HG03066 (cell line): ENCODE data around the gene UBA1.

ENCODE experiments used
- ATAC-seq: cut with Tn5 transposase; IDR thresholded peaks from one replicate; pipeline ENCODE4 v1.9.1; 2021; ENCODE audit warnings: low read depth; ENCODE audit not compliant: unreplicated experiment

The UBA1 gene

GRCh38 chrX:47169726-47170515 lies 23.7 kb upstream of the UBA1 start:
- no peak for ATAC-seq

GRCh38 chrX:47170861-47171692 lies 22.6 kb upstream of the UBA1 start:
- ATAC-seq: no peak

- no peak for ATAC-seq
Observed at GRCh38 chrX:47171996-47172395, 21.6 kb upstream of the UBA1 start.

- no peak for ATAC-seq
Observed at GRCh38 chrX:47172549-47172948, 21.1 kb upstream of the UBA1 start.

- ATAC-seq: no peak
Observed at GRCh38 chrX:47172971-47173792, 20.4 kb upstream of the UBA1 start.

GRCh38 chrX:47174376-47174775 lies 19.3 kb upstream of the UBA1 start:
- ATAC-seq: no peak

GRCh38 chrX:47174846-47175587 lies 18.6 kb upstream of the UBA1 start:
- ATAC-seq: no peak

- no peak for ATAC-seq
Observed at GRCh38 chrX:47175588-47175980, 18.0 kb upstream of the UBA1 start.

GRCh38 chrX:47176101-47176740 lies 17.4 kb upstream of the UBA1 start:
- no peak for ATAC-seq

GRCh38 chrX:47177079-47177478 lies 16.6 kb upstream of the UBA1 start:
- no peak for ATAC-seq

- no peak for ATAC-seq
Observed at GRCh38 chrX:47178337-47178736, 15.3 kb upstream of the UBA1 start.

- no peak for ATAC-seq
Observed at GRCh38 chrX:47179221-47179927, 14.3 kb upstream of the UBA1 start.

GRCh38 chrX:47179928-47180255 lies 13.7 kb upstream of the UBA1 start:
- no peak for ATAC-seq

- no peak for ATAC-seq
Observed at GRCh38 chrX:47180346-47180745, 13.3 kb upstream of the UBA1 start.

GRCh38 chrX:47181301-47181700 lies 12.3 kb upstream of the UBA1 start:
- no peak for ATAC-seq

- ATAC-seq: no peak
Observed at GRCh38 chrX:47182106-47182700, 11.4 kb upstream of the UBA1 start.

GRCh38 chrX:47184486-47184885 lies 9.1 kb upstream of the UBA1 start:
- no peak for ATAC-seq

GRCh38 chrX:47185241-47185640 lies 8.4 kb upstream of the UBA1 start:
- no peak for ATAC-seq
